ENCODE measurements around the gene CRISP1. TPM values are rescaled to one million over a fixed set of nuclear protein-coding genes. Genes with fewer than 3 reads are reported as not detected.

CRISP1 gene
- total and polyA plus RNA-seq, 2 donors (not counting 3 experiments of a cell fraction or from before 2014, with no cell fraction given) = not detected

GRCh38 chr6:49835140-49835539 lies 31.2 kb downstream of the CRISP1 start:
- no peaks in the 10 kb centered on the region for H3K9me1 ChIP-seq (replicated peaks; ENCODE audit: control insufficient read depth, extremely low read depth, insufficient read depth, low read length)
- no peak overlapping the region for H2AFZ ChIP-seq (ENCODE audit: low read depth, low read length)
- CTCF ChIA-PET = no interaction called here
- H3K79me2 ChIP-seq (ENCODE audit: control insufficient read depth, insufficient read depth, low read length) = no peaks in the 10 kb centered on the region
- no peaks in the 10 kb centered on the region for H3K36me3 ChIP-seq (ENCODE audit: control insufficient read depth in 2 of 2, extremely low read depth in 1 of 2, insufficient read depth in 2 of 2, low read length in 2 of 2)
- no peak for FAIRE-seq
- dilution Hi-C loops (cut with MboI; ENCODE audit: extremely low pct_ligation_motif_present, low sequenced_read_pairs) = no loop called here
- H3K27me3 ChIP-seq (ENCODE audit: control insufficient read depth in 2 of 2, insufficient read depth in 2 of 2, low read length in 2 of 2) = no peaks in the 10 kb centered on the region
- no peaks in the 10 kb centered on the region for H4K20me1 ChIP-seq (replicated peaks; ENCODE audit: control insufficient read depth, extremely low read depth, insufficient read depth, low read length)
- intact Hi-C loops (cut with micrococcal nuclease) = no loop called here
- no TSS peak for BruUV-seq (replicated peaks)
- no peak overlapping the region for H3K4me2 ChIP-seq (ENCODE audit: insufficient read depth, low read length)
- DNase-seq (ENCODE audit: low read depth, low spot score) = no peak
- no peak for TF ChIP-seq MAX (IDR thresholded peaks at IDR 0.05; ENCODE audit: insufficient read depth, insufficient read length)
- no peak for TF ChIP-seq JUN (IDR thresholded peaks at IDR 0.05; ENCODE audit: borderline replicate concordance, insufficient read depth, insufficient read length, low read depth)
- TF ChIP-seq POLR2A (IDR thresholded peaks at IDR 0.05; ENCODE audit: low read depth, low read length) = no peak
- TF ChIP-seq FOS (IDR thresholded peaks at IDR 0.05; ENCODE audit: borderline replicate concordance, insufficient read depth, low read length) = no peak
- TF ChIP-seq CTCF (IDR thresholded peaks at IDR 0.05; ENCODE audit: extremely low read depth in 1 of 2, insufficient read depth in 1 of 2, low read depth in 1 of 2, low read length in 2 of 2) = no peak
- TF ChIP-seq POLR2AphosphoS5 (IDR thresholded peaks at IDR 0.05; ENCODE audit: insufficient read depth, low read depth, low read length) = no peak
- no peak for TF ChIP-seq GATA2 (IDR thresholded peaks at IDR 0.05; ENCODE audit: insufficient read depth, insufficient read length, low read depth, low read length)
- no peak for TF ChIP-seq EZH2 (IDR thresholded peaks at IDR 0.05; ENCODE audit: borderline replicate concordance, low read depth, low read length, severe bottlenecking)
- no peak for TF ChIP-seq MYC (IDR thresholded peaks at IDR 0.05; ENCODE audit: low read depth, low read length)
- H3K9ac ChIP-seq (replicated peaks; ENCODE audit: extremely low read depth, insufficient read depth, low read length) = no peak overlapping the region
- no peak overlapping the region for H3K27ac ChIP-seq (ENCODE audit: insufficient read depth, low read depth, low read length)
- H3K4me3 ChIP-seq (replicated peaks in 1 of 3; ENCODE audit: insufficient read depth in 1 of 3, low read depth in 1 of 3, low read length in 3 of 3) = no peak overlapping the region
- H3K9me3 ChIP-seq (replicated peaks; ENCODE audit: control insufficient read depth, insufficient read depth, low read length) = no peaks in the 10 kb centered on the region
- no peaks in the 10 kb centered on the region for H3K4me1 ChIP-seq (ENCODE audit: control insufficient read depth, extremely low read depth, insufficient read depth, low read length)
- POLR2A ChIA-PET = no interaction called here

All from endothelial cell of umbilical vein (primary cell).